ENCODE measurements around the gene ADGRV1.
"Not testable (repeated sequence)": the region's sequence is repeated elsewhere in the genome, so short reads cannot be mapped to it uniquely, and the experiment has no call there.

The ADGRV1 gene

GRCh38 chr5:90747175-90747574, 188.6 kb downstream of the ADGRV1 start:
- no peak for TF ChIP-seq GABPA (IDR thresholded peaks at IDR 0.05; ENCODE audit: low read depth)
- no peak for TF ChIP-seq POLR2AphosphoS5 (IDR thresholded peaks at IDR 0.05; ENCODE audit: low read depth)
- TF ChIP-seq SPI1 (IDR thresholded peaks at IDR 0.05; ENCODE audit: borderline replicate concordance, low read depth) = no peak
- TF ChIP-seq CTCF (IDR thresholded peaks at IDR 0.05; ENCODE audit: insufficient read depth, low read length) = no peak
- no peak for TF ChIP-seq REST (IDR thresholded peaks at IDR 0.05; ENCODE audit: insufficient replicate concordance, low read depth)
- H3K27me3 ChIP-seq (ENCODE audit: insufficient read depth, poor library complexity, severe bottlenecking) = no peaks in the 10 kb centered on the region
- H3K27ac ChIP-seq (replicated peaks) = no peak overlapping the region
- H3K4me3 ChIP-seq (replicated peaks; ENCODE audit: insufficient read depth, low read length) = no peak overlapping the region
- DNase-seq (ENCODE audit: low read depth in 1 of 2, low spot score in 1 of 2) = no peak

- no peak for DNase-seq (ENCODE audit: low read depth in 1 of 2, low spot score in 1 of 2)
- no peak for TF ChIP-seq GABPA (IDR thresholded peaks at IDR 0.05; ENCODE audit: low read depth)
- Histone ChIP-seq H3K27ac (replicated peaks) (no peak overlapping the region), H3K27me3 (ENCODE audit: insufficient read depth, poor library complexity, severe bottlenecking) (no peaks in the 10 kb centered on the region), H3K4me3 (replicated peaks; ENCODE audit: insufficient read depth, low read length) (no peak overlapping the region)
These were observed 189.1 kb downstream of the ADGRV1 start for GRCh38 chr5:90747693-90748092.

- no peak for TF ChIP-seq POLR2AphosphoS5 (IDR thresholded peaks at IDR 0.05; ENCODE audit: low read depth)
- TF ChIP-seq GABPA (IDR thresholded peaks at IDR 0.05; ENCODE audit: low read depth) = no peak
- no peak for TF ChIP-seq CTCF (IDR thresholded peaks at IDR 0.05; ENCODE audit: insufficient read depth, low read length)
- no peak for TF ChIP-seq SPI1 (IDR thresholded peaks at IDR 0.05; ENCODE audit: borderline replicate concordance, low read depth)
- no peak for TF ChIP-seq REST (IDR thresholded peaks at IDR 0.05; ENCODE audit: insufficient replicate concordance, low read depth)
- H3K27me3 ChIP-seq (ENCODE audit: insufficient read depth, poor library complexity, severe bottlenecking) = no peaks in the 10 kb centered on the region
These were observed 200.5 kb downstream of the ADGRV1 start for GRCh38 chr5:90759119-90759518.

GRCh38 chr5:90767710-90768109, 209.1 kb downstream of the ADGRV1 start:
- no peak for DNase-seq (ENCODE audit: low read depth in 1 of 2, low spot score in 1 of 2)
- Histone ChIP-seq H3K27me3 (ENCODE audit: insufficient read depth, poor library complexity, severe bottlenecking) (no peaks in the 10 kb centered on the region), H3K4me3 (replicated peaks; ENCODE audit: insufficient read depth, low read length) (no peak overlapping the region), H3K27ac (replicated peaks) (no peak overlapping the region)
- TF ChIP-seq SPI1 (IDR thresholded peaks at IDR 0.05; ENCODE audit: borderline replicate concordance, low read depth) (no peak), CTCF (IDR thresholded peaks at IDR 0.05; ENCODE audit: insufficient read depth, low read length) (no peak), POLR2AphosphoS5 (IDR thresholded peaks at IDR 0.05; ENCODE audit: low read depth) (no peak), GABPA (IDR thresholded peaks at IDR 0.05; ENCODE audit: low read depth) (no peak)

More at GRCh38 chr5:90759119-90759518, 200.5 kb downstream of the ADGRV1 start:
- no peak for DNase-seq (ENCODE audit: low read depth in 1 of 2, low spot score in 1 of 2)
- Histone ChIP-seq H3K4me3 (replicated peaks; ENCODE audit: insufficient read depth, low read length) (no peak overlapping the region), H3K27ac (replicated peaks) (no peak overlapping the region)

- H3K27ac ChIP-seq (replicated peaks); H3K4me3 ChIP-seq (replicated peaks; ENCODE audit: insufficient read depth, low read length); DNase-seq (ENCODE audit: low read depth in 1 of 2, low spot score in 1 of 2); H3K27me3 ChIP-seq (ENCODE audit: insufficient read depth, poor library complexity, severe bottlenecking): not testable (repeated sequence)
These were observed 211.5 kb downstream of the ADGRV1 start for GRCh38 chr5:90770006-90770541.

Data from HL-60 (cell line).